Measurements from ENCODE around the gene ABHD2.

ABHD2 gene

GRCh38 chr15:89157061-89157460, 68.8 kb downstream of the ABHD2 start:
- no peaks in the 10 kb centered on the region for H3K79me2 ChIP-seq (ENCODE audit: control insufficient read depth, low read length)
- H3K36me3 ChIP-seq (ENCODE audit: control insufficient read depth, low read length), result peaks cover 11% of the 10 kb centered on the region; the same call in 1 of the 2 replicates
- TF ChIP-seq CTCF (IDR thresholded peaks at IDR 0.05; ENCODE audit: low read depth, low read length, poor library complexity, severe bottlenecking), result no peak
- no peak for TF ChIP-seq EZH2phosphoT487 (IDR thresholded peaks at IDR 0.05; ENCODE audit: borderline replicate concordance, low read length)
- no peak overlapping the region for H3K27ac ChIP-seq (ENCODE audit: low read depth, low read length)
- H3K4me1 ChIP-seq (ENCODE audit: control insufficient read depth, low read length), result peaks cover 6% of the 10 kb centered on the region
- H3K4me2 ChIP-seq (ENCODE audit: low read length), result no peak overlapping the region
- no peaks in the 10 kb centered on the region for H4K20me1 ChIP-seq (ENCODE audit: control insufficient read depth, insufficient read depth, low read depth, low read length)
- no peaks in the 10 kb centered on the region for H3K9me2 ChIP-seq (replicated peaks; ENCODE audit: control insufficient read depth, low read length)
- H3K27me3 ChIP-seq (ENCODE audit: control insufficient read depth, low read length), result no peaks in the 10 kb centered on the region
- H3K4me3 ChIP-seq (ENCODE audit: low read length), result no peak overlapping the region
- H3F3A ChIP-seq (ENCODE audit: control insufficient read depth, insufficient read depth), result no peaks in the 10 kb centered on the region
- no peaks in the 10 kb centered on the region for H3K9me3 ChIP-seq (ENCODE audit: control insufficient read depth, insufficient read depth, low read length)

GRCh38 chr15:89157918-89158564, 69.8 kb downstream of the ABHD2 start:
- Histone ChIP-seq H3F3A (ENCODE audit: control insufficient read depth, insufficient read depth) (no peaks in the 10 kb centered on the region), H3K27ac (ENCODE audit: low read depth, low read length) (no peak overlapping the region), H3K9me3 (ENCODE audit: control insufficient read depth, insufficient read depth, low read length) (no peaks in the 10 kb centered on the region)

GRCh38 chr15:89161666-89162065, 73.4 kb downstream of the ABHD2 start:
- H3K4me2 ChIP-seq (ENCODE audit: low read length), result no peak overlapping the region
- no peaks in the 10 kb centered on the region for H3F3A ChIP-seq (ENCODE audit: control insufficient read depth, insufficient read depth)
- no peak overlapping the region for H3K27ac ChIP-seq (ENCODE audit: low read depth, low read length)
- no peaks in the 10 kb centered on the region for H4K20me1 ChIP-seq (ENCODE audit: control insufficient read depth, insufficient read depth, low read depth, low read length)
- H3K36me3 ChIP-seq (ENCODE audit: control insufficient read depth, low read length), result no peaks in the 10 kb centered on the region
- H3K79me2 ChIP-seq (ENCODE audit: control insufficient read depth, low read length), result no peaks in the 10 kb centered on the region
- H3K4me3 ChIP-seq (ENCODE audit: low read length), result no peak overlapping the region
- TF ChIP-seq EZH2phosphoT487 (IDR thresholded peaks at IDR 0.05; ENCODE audit: borderline replicate concordance, low read length), result no peak
- TF ChIP-seq CTCF (IDR thresholded peaks at IDR 0.05; ENCODE audit: low read depth, low read length, poor library complexity, severe bottlenecking), result no peak
- no peaks in the 10 kb centered on the region for H3K9me3 ChIP-seq (ENCODE audit: control insufficient read depth, insufficient read depth, low read length)
- no peaks in the 10 kb centered on the region for H3K4me1 ChIP-seq (ENCODE audit: control insufficient read depth, low read length)
- H3K9me2 ChIP-seq (replicated peaks; ENCODE audit: control insufficient read depth, low read length), result no peaks in the 10 kb centered on the region
- no peaks in the 10 kb centered on the region for H3K27me3 ChIP-seq (ENCODE audit: control insufficient read depth, low read length)

More at GRCh38 chr15:89157918-89158564, 69.8 kb downstream of the ABHD2 start:
- Histone ChIP-seq H3K79me2 (ENCODE audit: control insufficient read depth, low read length) (no peaks in the 10 kb centered on the region), H3K27me3 (ENCODE audit: control insufficient read depth, low read length) (no peaks in the 10 kb centered on the region), H3K36me3 (ENCODE audit: control insufficient read depth, low read length) (peaks cover 3% of the 10 kb centered on the region; the same call in 1 of the 2 replicates), H4K20me1 (ENCODE audit: control insufficient read depth, insufficient read depth, low read depth, low read length) (no peaks in the 10 kb centered on the region), H3K4me1 (ENCODE audit: control insufficient read depth, low read length) (peaks cover 6% of the 10 kb centered on the region), H3K9me2 (replicated peaks; ENCODE audit: control insufficient read depth, low read length) (no peaks in the 10 kb centered on the region), H3K4me2 (ENCODE audit: low read length) (no peak overlapping the region), H3K4me3 (ENCODE audit: low read length) (no peak overlapping the region)
- no peak for TF ChIP-seq EZH2phosphoT487 (IDR thresholded peaks at IDR 0.05; ENCODE audit: borderline replicate concordance, low read length)
- no peak for TF ChIP-seq CTCF (IDR thresholded peaks at IDR 0.05; ENCODE audit: low read depth, low read length, poor library complexity, severe bottlenecking)

Measured in DOHH2 (cell line).